Stimulated activated naive CD8-positive, alpha-beta T cell treated with anti-CD3 and anti-CD28 coated beads, Interleukin-15, Interleukin-2, amounts not matched to agents 100 U/mL and 50 U/mL, for 24 hours (primary cell): ENCODE data around the gene WASF3.
A peak's percentile ranks its signal among the peaks of the same experiment; 100 is the strongest.

Source experiments
- ATAC-seq: fragments of 150-1000 bp; cut with Tn5 transposase; one replicate; pipeline ENCODE4 v1.10.0; 2021
- DNase-seq: peaks from one replicate; pipeline ENCODE4 v3.0.0; 2021

The WASF3 gene

DNA sequence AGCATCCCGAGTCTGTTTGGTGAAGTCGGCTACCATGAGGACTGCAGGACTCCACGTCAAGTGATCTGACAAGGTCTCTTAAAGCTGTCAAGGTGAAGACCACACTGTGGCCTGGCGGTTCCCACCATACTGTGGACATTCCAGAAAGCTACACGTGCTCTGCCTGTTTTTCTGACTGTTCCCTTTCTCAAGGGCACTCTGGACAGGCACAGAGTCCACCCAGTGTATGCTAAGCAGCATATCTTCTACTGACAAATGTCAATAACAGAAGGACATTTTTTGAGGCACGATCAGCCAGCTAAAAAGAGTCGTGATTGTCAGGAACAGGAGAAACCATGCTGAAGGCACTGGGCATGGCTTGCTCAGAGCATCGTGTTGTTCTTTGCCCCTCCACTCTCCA, 12.8 kb upstream of the WASF3 start:
- ATAC-seq (no peak), DNase-seq (no peak)

DNA sequence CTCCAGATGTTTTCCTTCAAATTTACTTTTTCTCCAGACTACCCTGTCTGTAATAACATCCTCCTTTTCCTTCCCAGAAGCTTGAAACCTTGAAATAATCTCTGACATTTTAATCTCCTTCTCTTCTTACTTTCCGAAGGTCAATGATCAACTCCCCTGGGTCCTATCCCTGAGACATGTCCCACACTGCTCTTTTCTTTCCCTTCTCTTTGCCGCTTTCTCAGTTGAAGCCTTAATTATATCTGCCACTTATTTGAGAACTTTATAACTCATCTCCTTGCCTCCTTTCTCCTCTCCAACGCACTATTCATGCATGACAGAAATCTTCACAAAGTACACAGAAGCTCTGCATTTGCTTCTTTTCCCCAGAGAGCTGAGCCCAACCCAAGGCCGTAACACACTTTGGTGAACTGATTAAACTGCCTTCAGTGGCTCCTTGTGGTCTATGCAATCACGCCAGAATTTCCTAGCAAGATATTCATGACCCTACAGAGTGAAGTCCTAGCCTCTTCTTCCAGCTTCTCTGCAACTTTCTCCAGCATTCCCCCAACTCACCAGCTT, 9.2 kb upstream of the WASF3 start:
- DNase-seq (no peak), ATAC-seq (no peak)

DNA sequence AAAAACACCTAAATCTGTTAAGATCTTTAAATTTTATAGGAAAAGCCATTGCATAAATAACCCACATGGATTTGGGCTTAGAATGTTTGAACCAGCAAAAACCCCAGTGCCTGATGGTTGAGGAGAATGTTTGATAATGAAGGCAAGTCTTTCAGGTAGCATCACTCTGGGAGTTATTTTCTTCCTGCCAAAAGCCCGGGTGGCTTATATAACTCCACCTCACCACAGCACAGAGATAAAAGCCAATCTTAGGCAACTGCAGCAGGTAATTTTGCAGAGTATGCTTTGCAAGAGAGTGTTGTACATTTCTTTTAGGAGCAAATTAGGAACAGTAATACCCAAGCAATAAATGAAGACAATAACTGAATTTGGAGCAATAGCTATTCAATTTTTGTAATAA, 7.8 kb upstream of the WASF3 start:
- ATAC-seq (no peak), DNase-seq (no peak)

DNA sequence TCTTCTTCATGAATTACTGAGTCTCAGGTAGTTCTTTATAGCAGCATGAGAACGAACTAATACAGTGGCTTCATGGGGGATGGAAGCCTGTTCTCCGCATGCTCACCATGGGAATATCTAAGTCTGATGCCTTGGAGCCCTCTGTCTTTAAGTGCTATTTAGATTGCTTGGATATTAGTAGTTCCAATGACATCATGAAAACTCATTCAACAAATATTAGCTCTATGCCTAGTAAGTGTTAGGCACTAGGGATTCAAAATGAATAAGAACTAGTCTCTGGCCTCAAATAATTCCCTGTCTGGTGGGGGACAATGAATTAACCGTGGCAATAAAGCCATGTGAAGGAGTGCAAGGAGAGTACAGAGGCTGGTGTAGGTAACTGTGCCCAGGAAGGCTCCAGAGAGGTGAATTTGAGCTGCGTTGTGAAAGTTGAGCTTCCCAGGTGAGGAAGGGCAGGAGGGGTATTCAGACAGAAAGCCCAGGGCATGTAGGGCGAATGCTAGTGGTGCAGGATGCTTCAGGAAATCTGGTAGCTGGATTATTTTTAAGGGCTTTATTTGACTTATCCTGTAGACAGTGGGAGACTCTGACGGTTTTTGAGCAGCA, 6.1 kb upstream of the WASF3 start:
- no peak for ATAC-seq
- DNase-seq, result no peak

DNA sequence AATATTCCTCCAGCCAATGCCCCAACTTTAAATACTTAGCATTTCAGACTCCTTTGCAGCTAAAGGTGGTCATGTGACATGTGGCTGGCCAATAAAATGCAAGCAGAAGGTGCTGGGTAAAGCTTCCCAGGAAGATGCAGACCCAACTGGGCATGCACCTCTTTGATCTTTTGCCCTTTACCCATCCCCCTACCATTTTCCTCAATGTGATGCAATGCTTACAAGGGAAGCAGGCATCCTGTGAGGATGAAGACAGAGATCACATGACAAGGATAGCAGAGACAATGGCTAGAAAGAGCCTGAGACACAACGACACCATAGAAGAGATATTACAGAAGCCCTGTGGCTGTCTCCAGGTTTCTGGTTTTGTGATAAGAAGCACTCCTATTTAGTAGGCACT, 2.1 kb upstream of the WASF3 start:
- ATAC-seq (no peak), DNase-seq (no peak)

DNA sequence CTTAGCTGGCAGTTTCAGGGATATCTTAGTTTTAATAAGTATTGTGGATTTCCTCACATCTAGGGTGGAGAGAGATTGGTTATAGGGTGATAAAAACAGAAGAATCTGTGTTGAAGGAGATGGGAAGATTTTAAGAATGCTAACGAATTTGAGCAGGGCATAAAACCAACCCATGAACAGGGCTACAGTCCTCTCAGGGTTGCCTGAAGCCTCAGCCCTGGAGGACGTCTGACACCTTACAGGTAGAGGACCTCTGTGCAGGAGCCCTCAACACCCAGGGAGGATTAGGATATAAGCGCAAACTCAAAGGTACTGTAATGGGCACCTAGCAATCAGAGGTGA, 461 bp upstream of the WASF3 start:
- DNase-seq, result no peak
- no peak for ATAC-seq

DNA sequence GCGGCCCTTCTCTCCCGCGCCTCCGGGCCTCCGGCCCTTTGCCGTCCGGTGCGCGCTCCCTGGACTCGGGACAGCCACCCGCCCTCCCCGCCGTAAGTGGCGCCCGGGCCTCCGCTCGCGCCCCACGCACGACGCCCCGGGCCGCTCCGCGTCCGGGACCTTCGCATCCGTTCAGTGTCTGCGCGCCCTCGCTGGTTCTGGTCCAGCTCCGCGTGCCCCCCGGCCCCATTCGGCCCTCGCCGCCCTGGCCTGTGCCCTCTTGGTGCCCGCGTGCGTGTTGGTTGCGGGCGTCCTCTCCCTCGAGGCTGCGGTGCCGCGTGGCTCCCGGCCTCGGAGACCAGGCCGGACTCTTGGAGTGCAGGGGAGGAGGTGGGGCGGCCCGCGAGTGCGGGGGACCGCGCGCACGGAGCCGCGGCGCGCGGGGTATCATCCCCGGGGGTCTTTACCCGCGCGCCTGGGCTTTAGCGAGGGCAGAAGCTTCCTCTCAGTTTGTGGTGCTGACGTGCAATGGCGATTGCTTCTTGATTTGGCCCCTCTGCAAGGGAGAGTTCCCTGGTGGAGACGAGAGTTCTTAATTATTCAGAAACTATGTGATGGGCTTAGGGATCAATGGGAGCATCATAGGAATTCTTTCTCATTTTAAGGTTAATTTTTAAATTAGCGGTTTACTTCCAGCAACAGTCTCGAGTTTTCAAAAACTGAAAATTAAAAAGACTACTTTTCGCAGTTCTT, 757 bp downstream of the WASF3 start:
- DNase-seq, result peak; percentile 4
- no peak for ATAC-seq

DNA sequence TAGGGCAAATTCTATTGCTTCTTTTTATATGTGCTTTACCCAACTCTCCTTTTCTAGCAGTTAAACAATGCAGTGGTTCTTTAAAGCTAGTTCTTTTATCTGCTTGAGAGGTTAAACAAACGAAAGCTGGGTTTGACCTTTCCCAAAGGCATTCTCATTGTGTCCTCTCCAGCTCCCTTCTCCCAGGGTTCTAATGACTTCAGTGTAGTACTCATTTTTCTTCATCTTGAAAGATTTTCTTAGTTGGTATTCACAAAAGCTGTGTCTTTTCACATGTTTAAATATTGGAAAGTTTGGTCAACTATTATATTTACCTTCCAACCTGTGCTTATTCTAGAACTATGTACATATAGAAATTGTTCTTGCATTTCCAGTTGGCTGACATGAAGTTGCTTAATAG, 1.5 kb downstream of the WASF3 start:
- ATAC-seq (no peak), DNase-seq (no peak)

DNA sequence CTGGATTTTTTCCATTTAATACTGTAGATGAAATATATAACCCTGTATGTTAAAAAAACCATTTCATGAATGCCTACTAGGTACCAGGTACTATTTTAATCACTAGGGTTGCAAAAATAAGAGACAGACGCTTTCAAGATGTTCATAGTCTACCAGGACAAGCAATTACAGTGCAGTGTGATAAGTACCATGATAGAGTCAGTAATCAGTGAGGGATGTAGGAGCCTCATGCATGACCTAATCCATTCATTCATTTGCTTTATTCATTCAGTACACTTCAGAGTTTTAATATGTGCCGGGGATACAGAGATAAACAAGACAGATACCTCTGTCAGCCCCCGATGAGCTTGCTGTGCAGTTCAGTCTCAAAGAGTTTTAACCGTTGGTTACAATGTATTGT, 3.0 kb downstream of the WASF3 start:
- DNase-seq (no peak), ATAC-seq (no peak)

DNA sequence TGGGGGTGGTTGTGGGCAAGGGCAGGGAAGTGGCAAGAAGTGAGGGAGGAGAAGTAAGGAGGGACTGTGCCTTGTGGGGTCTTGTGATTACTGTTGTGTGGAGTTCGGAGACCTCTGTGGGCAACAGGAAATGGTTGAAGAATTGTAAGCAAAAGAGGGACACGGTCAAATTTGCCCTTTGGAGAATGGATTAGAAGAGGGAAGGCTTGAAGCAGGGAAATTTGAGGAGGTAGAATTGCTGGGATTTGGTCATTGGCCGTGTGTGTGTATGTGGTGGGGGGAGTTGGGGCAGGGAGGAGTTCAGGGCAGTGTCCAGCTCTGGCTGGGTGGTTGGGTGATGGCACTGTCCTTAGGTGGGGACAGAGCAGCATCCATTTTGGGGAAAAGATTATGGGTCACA, 3.6 kb downstream of the WASF3 start:
- DNase-seq (no peak), ATAC-seq (no peak)

DNA sequence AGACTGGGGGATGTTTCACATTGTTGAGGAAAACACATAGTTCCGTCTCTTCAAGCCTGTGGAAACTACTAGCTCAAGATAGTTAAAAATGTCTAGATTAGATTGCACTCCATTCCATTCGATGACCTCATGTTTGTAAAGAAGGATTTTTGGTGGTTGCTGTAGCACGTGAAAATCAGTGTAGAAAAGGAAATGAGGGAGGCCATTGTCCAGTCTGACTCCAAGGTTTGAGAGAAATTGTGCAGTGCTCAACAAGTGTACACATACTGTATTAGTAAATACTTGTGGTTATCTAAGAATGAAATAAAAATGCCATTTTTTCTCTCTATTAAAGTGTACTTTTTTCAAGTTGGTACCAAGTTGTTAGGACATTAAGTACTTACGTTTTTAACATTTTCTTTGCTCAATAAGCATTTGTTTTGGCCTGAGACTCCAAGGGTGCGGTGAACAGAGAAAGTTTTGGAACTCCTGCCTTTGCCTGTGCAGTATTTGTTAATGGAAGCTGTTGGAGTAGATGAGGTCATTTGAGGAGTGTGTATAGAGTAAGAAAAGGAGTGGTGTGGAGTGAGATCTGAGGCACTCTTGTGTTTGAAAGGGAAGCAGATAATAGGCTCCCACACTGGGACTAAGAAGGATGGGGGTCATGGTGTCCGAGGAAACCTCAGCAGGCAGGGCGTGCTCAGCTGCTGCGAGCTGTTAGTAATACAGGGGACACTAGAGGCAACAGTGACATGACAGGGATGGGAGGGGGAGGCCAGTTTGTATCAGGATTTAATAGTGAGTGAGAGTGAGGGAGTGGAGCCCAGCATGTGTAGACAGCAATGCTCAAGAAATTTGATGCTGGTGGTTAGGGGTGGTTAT, 4.4 kb downstream of the WASF3 start:
- ATAC-seq, result no peak

DNA sequence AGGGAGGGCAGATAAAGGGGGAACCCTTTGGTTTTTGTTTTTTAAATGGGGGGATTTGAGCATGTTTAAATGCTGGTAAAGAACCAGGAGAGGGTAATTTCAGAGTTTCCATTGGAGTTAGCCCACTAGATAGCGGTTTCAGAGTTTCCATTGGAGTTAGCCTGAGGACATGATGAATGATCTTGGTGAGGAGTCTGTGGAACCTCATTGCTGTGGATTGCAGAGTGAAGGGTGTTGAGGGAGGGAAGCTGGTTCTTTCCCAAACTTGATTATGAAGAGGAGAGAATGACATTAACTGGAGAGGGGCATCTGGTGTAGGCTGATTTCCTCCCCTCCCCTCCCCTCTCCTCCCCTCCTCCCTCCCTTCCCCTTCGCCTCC, 5.0 kb downstream of the WASF3 start:
- no peak for ATAC-seq
- no peak for DNase-seq

More for the DNA sequence above, 4.4 kb downstream of the WASF3 start:
- DNase-seq, result no peak

DNA sequence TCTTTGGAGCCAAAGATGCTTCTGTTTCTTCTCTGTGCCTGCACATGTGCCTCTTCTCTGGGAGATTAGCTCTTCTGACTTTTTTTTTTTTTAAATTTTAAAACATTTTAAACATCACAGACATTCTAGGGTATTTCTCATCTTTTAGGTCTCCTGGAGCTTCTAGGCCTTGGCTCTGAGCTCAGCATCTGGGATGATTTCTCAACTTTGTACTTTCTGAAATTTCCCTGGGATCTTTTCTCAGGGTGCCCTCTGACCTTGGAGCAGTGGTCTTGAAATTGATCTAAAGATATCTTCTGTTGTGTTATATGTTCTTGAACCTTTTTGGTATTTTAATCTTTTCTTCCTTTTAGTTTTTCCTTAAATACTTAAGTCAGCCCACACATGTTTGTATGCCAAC, 6.2 kb downstream of the WASF3 start:
- DNase-seq (no peak), ATAC-seq (no peak)

DNA sequence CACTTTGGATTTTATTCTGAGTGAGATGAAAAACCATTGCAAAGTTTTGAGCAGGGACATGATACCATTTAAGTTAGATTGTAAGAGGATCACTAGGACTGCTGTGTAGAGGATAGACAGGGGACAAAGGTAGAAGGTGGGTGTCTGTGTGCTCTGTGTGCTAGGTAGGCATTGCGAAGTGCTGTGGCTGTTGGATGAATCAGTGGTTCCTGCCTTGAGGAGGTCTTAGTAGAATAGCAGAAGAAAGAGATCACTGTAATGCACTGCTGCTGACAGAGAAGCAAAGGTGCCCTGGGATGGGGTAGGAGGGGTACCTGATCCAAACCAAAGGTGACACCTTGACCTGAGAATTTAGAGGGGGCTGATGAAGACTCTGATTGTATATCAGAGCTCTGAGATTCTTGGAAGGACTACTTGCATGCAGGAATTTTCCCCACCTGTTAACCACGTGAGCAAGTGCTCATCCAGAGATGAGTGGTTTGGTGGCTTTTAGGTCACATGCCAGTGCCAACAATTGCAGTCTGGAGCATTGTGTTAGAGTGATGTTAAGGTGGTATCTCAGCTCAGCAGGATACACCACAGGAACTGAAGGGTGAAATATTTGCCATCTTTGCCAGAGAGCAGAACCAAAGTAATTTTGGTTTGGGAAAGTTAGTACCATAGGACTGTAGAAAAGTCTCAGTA, 10.8 kb downstream of the WASF3 start:
- DNase-seq, result no peak
- ATAC-seq, result no peak

DNA sequence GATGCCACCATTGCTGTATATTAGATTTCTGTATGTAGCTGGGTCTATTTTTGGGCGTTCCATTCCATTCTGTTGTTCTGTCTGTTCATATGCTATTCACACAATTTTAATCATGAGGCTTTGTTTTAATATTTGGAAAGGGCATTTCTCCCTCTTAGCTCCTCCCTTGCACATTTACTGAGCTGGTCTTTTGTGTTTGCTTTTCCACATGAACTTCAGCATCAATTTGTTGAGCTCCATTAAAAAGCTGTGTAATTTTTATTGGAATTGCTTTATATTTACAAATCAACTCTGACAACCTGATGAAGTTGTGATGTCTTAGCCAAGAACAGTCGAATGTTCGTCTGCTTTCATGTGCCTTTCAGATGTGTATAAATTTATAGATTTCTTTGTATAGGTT, 14.0 kb downstream of the WASF3 start:
- DNase-seq (no peak), ATAC-seq (no peak)

DNA sequence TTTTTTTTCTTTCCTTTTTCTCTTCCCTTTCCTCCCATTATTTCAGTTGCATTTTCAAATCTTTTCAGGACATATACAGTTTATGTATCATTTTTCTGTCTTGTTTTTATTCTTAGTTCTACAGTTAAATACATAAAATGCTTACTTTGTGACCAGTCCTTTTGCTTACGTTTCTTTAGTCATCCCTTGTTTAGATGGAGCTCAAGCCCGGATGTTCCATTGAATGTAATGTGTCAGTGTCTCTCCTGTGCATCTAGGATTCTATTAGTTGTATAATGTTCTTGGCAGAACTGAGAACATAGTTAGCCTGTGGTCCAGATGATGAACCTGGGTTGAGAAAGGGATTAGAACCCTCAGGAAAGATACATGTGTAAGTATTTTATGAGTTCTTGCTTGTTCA, 17.8 kb downstream of the WASF3 start:
- ATAC-seq (no peak), DNase-seq (no peak)

DNA sequence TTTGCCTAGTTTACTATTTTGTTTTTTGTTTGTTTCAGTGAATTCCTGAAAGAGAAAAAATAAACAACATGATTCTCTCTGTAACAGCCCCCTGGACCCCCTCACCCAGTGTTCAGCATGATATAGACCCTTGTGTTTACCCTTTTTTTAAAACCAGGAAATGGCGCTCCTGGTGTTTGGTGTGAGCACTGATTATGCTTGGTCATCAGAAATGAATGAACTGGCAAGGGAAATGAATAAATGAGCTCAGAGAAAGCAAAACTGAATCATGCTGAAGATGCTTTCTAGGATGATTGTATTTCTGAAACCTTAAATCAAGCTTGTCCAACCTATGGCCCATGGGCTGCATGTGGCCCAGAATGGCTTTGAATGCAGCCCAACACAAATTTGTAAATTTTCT, 22.1 kb downstream of the WASF3 start:
- DNase-seq, result no peak
- no peak for ATAC-seq

DNA sequence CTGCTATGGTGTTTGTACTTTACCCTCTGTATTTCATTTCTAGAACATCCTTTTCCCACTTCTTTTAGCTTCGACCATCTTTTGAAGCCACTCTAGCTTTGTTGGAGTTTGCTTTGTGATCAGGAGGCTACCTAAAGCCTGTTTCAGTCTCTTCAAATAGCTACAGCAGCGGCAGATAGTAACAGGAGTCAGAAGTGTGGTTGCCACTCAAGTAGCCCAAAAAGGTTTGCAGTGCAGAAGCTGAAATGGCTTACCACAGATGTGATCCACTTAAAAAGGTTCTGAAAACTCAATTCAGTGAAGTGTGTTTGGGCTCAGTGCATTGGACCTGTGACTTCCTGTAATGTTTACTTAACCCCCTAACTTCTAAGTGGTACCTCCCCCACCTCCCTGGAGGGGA, 26.2 kb downstream of the WASF3 start:
- no peak for ATAC-seq

DNA sequence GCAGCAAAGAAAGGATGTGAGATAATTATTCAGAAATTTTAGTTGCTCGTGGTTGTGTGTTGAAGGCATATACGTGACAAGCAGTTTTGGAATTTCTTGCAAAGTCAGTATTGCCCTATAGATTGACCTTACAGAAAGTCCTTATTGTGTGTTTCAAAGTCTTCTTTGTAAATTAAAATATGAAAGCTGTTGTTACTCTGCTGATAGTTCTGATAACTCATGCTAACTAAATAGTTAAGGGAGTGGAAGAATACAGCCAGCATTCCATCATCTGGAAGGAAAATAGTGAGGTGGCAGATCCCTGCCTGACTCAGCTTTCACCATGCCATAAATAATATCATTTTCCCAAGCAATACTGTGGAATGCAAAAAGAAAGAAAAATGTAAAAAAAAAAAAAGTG, 27.2 kb downstream of the WASF3 start:
- ATAC-seq, result no peak

More for the DNA sequence above, 26.2 kb downstream of the WASF3 start:
- no peak for DNase-seq

DNA sequence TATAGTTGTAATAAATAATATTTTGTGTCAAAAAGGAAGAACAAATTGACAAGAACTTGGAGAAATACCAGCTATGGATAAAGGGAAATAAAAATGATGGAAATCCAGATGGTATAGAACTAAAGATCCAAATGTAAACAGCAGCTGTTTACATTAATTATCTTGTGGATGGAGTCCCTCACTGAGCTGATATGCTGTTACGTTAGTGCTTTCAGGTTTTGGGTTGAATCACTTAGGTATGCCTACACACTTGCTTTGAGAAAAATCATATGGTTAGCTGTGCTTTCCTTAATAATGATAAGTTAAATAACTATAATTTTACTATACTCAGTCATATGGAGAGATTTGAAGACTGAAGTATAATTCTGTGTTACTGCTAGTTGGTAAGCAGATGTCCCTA, 27.7 kb downstream of the WASF3 start:
- DNase-seq (no peak), ATAC-seq (no peak)

More for the DNA sequence above, 27.2 kb downstream of the WASF3 start:
- no peak for DNase-seq

DNA sequence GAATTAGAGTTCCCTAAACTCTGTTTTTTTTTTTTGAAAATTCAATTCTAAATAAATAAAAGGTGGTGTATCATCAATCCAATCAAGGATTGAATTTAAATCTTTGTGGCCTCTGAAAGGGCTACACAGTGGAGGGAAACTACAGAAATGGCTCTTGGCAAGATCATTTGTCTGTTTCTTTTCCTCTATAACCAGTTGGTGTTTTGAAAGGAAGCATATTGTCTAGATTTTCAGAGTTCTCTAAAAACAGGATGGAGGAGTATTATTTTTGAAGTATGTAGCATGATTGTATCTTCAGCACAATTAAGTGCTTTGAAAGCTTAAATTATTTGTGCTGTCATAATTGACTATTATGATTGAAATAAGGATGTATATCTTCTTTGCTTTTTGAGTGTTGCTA, 29.8 kb downstream of the WASF3 start:
- ATAC-seq, result no peak
- no peak for DNase-seq

DNA sequence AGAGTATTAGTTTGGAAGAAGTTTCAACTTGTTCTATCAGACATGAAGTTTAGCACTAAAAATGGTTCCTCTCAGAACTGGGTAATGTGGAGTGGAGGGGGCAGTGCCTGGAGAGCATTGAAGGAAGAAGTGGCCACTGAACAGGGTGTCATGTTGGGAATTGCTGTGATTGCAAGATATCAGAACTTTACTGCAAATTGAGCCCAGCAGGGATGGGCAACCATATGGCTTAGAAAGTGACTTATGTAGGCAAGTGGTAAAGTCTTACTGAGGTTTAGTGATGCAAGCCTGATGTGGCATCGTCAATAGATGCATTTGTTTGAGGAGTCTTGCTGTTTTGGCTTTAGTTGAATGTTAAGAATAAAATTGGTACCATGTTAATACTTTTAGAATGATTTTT, 31.7 kb downstream of the WASF3 start:
- DNase-seq (no peak), ATAC-seq (no peak)

DNA sequence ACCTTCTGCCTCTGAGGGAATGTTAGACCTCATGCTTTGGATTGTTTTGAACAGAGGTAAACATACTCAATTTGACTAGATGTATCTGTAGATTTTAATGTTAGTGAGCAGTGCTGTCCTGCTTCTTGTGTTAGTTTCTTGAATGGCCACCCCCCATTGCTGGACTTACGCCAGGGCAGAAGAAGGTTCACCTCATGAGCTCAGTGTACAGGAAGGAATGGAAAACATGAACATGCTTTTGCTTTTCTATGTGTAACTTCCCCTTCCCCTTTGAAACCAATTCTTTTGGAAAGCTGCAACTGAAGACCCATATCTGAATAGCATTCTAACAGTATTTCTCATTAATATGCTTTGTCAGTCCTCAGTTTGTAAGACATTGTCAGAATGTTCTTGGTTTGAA, 32.3 kb downstream of the WASF3 start:
- ATAC-seq (no peak), DNase-seq (no peak)
